Breast epithelium (tissue), 3 donors: ENCODE measurements around the gene SERPINA7.

ENCODE experiments used
- CTCF ChIP-seq, 3 donors: fragments of 450-650 bp; IDR thresholded peaks; one replicate each; pipeline ENCODE4 v1.5.1; 2016 to 2017; ENCODE audit warnings: antibody characterized with exemption in 3 of 3, mild to moderate bottlenecking in 3 of 3, moderate library complexity in 3 of 3
- POLR2A ChIP-seq: fragments of 450-650 bp; IDR thresholded peaks from one replicate; pipeline ENCODE4 v1.6.1; 2016; ENCODE audit warnings: antibody characterized with exemption, mild to moderate bottlenecking, moderate library complexity

GRCh38 chrX:106000203-106000602 lies 38.3 kb downstream of the SERPINA7 start:
- TF ChIP-seq POLR2A: no peak
- TF ChIP-seq CTCF (IDR thresholded peaks at IDR 0.05): no peak
